ENCODE results near the gene ATG5.

DNA sequence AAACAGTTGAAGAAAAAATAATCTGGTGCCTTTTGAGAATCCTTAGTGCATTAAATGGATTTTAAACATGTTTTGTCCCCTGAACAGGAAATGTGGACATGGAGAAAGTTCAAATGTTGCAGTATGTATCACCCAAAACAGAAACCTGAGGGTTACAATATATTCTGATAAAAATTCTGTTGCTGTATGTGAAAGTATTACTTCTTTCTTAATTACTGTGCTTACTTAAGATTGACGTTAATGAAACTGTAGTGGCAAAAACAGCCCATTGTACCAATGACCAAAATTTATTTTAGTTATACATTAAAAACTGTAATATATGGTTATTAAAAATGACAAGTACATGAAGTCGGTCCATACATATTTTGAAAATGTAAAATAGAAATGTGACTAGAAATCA, 138.8 kb downstream of the ATG5 start:
- TF ChIP-seq POLR2AphosphoS5 (IDR thresholded peaks at IDR 0.05; ENCODE audit: low read depth, low read length) (no peak), CHD2 (IDR thresholded peaks at IDR 0.05; ENCODE audit: low read length, partially characterized antibody) (no peak), TAF1 (IDR thresholded peaks at IDR 0.05; ENCODE audit: borderline replicate concordance, low read depth, low read length) (no peak)
- TF ChIP-seq, protein P1, sequence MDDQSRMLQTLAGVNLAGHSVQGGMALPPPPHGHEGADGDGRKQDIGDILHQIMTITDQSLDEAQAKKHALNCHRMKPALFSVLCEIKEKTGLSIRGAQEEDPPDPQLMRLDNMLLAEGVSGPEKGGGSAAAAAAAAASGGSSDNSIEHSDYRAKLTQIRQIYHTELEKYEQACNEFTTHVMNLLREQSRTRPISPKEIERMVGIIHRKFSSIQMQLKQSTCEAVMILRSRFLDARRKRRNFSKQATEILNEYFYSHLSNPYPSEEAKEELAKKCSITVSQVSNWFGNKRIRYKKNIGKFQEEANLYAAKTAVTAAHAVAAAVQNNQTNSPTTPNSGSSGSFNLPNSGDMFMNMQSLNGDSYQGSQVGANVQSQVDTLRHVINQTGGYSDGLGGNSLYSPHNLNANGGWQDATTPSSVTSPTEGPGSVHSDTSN (IDR thresholded peaks at IDR 0.05), result no peak

Data from SK-N-SH (cell line).